ENCODE measurements around the gene FAR2.

FAR2 gene

GRCh38 chr12:29146196-29146595 lies 2.9 kb upstream of the FAR2 start:
- H3K4me3 ChIP-seq (ENCODE audit: low read depth, low read length), result no peak overlapping the region
- DNase-seq (ENCODE audit: low read depth), result no peak
- no peak for TF ChIP-seq CTCF (IDR thresholded peaks at IDR 0.05; ENCODE audit: low read depth, low read length, missing control alignments)

GRCh38 chr12:29147731-29148595 lies 1.1 kb upstream of the FAR2 start:
- peak overlapping the region; percentile 68 for H3K4me3 ChIP-seq (ENCODE audit: low read depth, low read length)

GRCh38 chr12:29148596-29148910 lies 525 bp upstream of the FAR2 start:
- no peak for DNase-seq (ENCODE audit: low read depth)
- no peak for TF ChIP-seq CTCF (IDR thresholded peaks at IDR 0.05; ENCODE audit: low read depth, low read length, missing control alignments)
- peak overlapping the region; percentile 68 for H3K4me3 ChIP-seq (ENCODE audit: low read depth, low read length)

More at GRCh38 chr12:29147731-29148595, 1.1 kb upstream of the FAR2 start:
- no peak for TF ChIP-seq CTCF (IDR thresholded peaks at IDR 0.05; ENCODE audit: low read depth, low read length, missing control alignments)
- DNase-seq (ENCODE audit: low read depth), result no peak

DNA sequence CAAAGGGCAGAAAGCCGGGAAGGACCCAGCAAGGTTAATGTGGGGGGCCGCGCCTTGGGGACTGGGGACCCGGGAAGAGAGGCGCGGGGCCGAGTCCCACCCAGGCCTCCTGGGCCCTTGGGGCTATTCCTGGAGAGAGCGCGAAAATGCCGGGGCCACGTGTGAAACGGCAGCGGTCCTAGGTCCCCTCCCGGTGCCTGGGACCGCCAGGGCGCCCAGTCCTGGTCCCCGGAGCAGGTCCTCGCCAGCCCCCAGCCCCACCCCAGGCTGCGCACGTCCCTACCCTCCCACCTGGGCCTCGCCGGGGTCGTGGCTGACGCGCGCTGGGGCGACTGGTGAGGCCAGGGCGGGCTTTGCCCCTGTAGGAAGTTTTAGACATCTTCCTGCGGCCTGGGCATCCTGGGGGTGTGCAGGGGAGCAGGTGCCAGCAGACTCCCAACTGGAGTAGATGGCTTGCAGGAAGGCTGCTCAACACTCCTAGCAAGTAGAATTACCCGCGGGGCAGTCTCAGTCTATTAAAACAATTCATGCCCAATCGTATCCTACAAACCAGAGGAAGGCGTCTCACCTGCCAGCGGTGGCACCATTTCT lies 708 bp downstream of the FAR2 start:
- peak overlapping the region; percentile 68 for H3K4me3 ChIP-seq (ENCODE audit: low read depth, low read length)
- no peak for DNase-seq (ENCODE audit: low read depth)
- no peak for TF ChIP-seq CTCF (IDR thresholded peaks at IDR 0.05; ENCODE audit: low read depth, low read length, missing control alignments)

DNA sequence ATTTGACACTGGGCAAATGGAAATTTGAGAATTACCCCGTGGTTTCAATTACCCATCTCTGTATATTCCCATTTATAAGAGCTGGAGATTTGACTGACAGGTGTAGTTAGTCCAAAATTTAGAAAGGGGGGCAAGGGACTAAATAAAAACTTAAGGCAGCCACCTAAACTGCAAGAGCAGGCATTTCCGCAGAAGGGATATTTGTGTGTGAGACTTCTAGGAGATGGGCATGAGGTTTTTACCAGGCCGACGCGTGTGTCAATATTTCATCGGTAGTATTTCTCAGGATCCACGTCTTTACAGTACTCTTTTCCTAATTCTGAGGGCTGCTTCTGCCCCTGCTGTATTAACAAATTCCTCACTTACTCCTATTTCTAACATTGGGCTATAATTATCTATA lies 1.4 kb downstream of the FAR2 start:
- no peak for DNase-seq (ENCODE audit: low read depth)
- TF ChIP-seq CTCF (IDR thresholded peaks at IDR 0.05; ENCODE audit: low read depth, low read length, missing control alignments), result no peak
- H3K4me3 ChIP-seq (ENCODE audit: low read depth, low read length), result no peak overlapping the region

GRCh38 chr12:29152223-29152868 lies 3.3 kb downstream of the FAR2 start:
- no peak for TF ChIP-seq CTCF (IDR thresholded peaks at IDR 0.05; ENCODE audit: low read depth, low read length, missing control alignments)
- no peak for DNase-seq (ENCODE audit: low read depth)
- H3K4me3 ChIP-seq (ENCODE audit: low read depth, low read length), result no peak overlapping the region
